ENCODE results near the gene ZNF311.
"Not testable (repeated sequence)": the region's sequence is repeated elsewhere in the genome, so short reads cannot be mapped to it uniquely, and the experiment has no call there.

ZNF311 gene

GRCh38 chr6:28982476-28983266 lies 22.4 kb downstream of the ZNF311 start:
- DNase-seq: peak; percentile 11

DNA sequence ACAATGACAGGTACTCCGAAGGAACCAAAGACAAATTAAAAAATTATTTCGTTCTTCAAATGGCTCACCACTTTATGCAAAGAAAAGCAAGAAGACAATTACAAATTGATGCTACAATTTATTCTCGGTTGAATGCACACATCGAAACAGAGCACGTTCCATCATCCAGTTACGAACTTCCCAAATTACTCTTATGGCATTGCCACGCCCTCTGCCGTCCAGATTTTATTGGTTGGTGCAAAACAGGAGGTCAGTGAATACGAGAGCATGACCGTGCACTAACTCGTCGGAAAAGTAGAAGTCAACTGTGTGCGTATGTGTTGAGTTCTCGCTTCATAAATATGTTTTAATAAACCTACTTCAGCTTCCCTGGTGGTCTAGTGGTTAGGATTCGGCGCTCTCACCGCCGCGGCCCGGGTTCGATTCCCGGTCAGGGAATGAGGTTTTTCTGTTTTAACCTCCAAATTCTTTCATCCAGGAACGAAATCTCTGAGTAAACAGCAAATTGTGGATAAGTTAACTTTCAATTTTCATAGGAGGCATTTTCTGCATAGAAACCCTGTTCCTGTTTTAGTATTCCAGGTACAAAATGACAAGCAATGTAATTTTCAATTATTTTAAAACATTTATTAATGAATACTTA lies 23.2 kb downstream of the ZNF311 start:
- peak; percentile 78 for DNase-seq

DNA sequence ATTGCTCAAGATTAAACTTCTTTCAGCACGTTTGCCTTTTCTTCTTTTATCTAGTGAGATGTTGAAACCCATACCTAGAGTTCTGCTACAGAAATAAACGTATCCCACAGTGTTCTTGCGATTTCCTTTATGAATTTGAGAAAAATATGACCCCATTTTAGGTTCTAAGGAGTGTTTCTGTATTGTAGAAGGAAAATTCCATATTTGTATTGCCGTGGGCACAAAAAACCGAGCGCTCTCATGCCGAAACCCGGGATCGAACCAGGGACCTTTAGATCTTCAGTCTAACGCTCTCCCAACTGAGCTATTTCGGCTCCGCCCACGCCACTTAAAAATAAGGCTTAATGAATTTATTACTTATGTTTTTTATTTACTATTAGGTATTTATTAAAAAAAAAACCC lies 23.7 kb downstream of the ZNF311 start:
- DNase-seq: peak; percentile 32

DNA sequence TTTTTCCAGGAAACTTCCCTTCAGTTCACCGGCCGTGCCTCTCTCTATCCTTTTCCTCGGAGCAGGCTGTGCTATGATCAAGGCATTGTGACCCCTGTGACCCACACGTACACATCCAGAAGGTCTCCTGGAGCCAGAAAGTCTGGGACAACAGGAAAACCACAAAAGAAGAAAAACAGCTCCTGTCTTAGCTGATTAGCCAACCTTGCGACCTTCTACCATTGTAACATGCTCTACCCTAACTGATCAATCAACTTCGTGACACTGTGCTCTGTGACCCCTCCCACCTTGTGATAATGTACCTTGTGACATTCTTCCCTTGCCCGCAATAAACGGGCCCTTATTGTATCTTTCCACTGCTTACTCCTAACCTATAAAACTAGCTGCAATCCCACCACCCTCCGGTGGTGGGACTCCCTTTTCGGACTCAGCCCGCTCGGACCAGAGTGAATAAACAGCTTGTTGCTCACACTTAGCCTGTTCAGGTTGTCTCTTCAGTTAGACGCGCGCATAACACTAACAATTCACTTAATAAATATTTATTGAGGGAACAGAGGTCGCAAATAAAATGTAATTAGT lies 24.2 kb downstream of the ZNF311 start:
- peak; percentile 46 for DNase-seq

DNA sequence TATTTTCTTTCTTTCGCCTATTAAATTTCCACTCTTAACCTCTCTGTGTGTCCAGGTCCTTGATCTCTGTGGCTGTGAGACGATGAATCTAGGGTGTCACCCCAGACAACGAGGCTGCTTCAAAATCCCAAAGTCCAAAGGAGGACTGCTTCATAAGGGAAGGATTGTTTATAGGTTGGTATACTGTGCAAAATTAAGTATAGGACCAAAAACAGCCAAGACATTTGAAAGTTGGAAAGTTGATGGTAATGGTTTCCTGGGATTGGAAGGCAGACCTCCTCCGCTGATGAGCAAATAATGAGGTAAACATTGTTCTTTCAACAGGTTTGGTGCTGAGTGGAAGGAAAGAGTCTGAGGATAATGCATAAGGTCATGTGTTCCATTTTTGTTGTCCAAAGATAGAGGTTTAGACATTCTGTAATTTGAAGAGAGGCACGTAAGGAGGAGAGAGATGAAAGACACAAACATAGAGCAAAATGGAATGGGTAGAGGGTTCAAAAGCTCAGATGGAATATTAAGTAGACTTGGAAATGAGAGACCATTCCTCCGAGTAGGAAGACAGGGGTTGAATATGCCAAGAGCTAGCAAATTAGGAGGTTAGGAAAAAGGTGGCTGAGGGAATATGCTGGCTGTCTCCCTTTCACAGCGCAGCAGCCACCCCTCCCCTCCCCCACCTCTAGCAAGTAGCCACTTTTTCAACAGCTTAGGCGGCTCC lies 24.8 kb downstream of the ZNF311 start:
- no peak for DNase-seq

DNA sequence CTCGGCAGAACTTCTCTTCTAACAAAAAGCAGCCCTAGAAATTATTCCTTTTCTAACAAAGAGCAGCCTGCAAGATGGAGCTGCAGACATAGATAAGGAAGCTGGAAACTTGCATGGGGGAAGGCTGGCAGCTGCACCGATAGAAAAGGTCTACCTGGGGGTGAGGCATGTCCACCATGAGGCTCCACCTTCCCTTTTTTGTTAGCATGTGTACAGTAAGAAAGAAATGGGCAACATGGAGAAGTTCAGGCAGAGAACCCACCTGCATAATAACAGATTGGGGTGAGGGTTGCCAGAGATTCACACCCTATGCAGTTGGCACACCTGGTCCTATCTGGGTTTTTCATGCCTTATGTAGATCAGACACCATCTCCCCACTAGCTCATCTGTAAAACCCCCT lies 25.4 kb downstream of the ZNF311 start:
- no peak for DNase-seq

- no peak for DNase-seq
These were observed 26.1 kb downstream of the ZNF311 start for GRCh38 chr6:28978959-28979561.

DNA sequence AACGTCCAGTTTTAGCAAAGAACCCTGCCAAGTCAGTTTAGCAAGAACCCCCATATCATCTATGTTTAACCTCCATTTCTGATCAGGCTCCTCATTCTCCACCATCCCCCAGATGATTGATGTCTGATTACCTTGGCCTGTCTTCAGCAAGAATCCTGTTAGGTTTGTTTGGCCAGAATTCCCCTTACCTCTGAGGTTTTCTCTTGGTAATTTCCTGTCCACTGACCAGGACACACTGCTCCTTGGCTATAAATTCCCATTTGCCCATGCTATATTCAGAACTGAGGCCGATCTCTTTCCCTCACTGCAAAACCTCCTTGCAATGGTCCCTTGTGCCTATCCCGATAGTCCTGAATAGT lies 27.0 kb downstream of the ZNF311 start:
- DNase-seq: no peak

DNA sequence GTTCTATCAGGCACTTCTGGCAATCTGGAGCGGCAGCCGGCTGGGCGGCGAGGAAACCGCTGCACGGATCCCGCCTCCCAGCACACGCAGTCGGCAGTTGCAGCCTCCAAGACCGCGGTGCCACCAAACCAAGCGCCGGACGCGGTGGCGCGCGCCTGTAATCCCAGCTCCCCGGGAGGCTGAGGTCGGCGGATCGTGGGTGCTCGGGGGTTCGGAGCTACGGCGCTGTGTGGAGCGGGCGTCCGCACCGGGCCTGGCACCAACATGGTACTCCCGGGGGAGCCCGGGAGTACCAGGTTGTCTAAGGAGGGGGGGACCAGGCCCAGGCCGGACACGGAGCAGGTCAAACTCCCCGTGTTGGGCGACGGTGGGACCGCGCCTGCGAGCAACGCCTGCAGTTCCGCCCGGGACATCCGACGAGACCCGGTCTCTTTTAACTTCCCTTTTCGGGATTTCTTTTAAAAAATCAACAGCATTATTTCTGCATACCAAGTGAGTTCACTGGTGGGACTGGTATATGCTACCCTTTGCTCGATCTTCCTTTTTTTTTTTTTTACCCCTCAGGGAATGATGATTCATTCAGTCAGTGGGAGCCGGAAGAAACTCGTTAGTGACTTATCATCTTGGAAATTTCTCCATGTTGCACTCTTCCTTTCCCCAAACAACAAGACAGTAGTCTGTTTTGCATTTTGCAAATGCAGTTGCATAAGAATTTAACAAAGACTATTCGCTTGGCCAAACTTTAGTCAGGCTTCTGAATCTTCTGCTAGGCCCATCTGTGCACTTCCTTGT lies 27.6 kb downstream of the ZNF311 start:
- DNase-seq: no peak

DNA sequence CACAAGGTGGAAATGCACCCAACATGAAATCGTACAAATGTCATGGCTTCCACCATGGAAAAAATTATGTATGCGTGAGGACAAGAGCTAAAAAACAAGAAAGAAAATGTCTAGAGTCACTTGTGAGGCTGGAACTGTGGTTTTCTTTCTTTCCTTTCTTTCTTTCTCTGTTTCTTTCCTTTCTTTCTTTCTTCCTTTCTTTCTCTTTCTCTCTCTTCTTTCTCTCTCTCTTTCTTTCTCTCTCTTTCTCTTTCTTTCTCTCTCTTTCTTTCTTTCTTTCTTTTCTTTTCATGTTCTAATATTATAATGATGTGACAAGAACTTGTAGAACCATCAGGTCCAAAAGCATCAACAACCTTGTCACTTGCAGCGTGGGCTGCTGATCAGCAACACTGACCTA lies 28.4 kb downstream of the ZNF311 start:
- no peak for DNase-seq

GRCh38 chr6:28974505-28974904 lies 30.6 kb downstream of the ZNF311 start:
- no peak for DNase-seq

GRCh38 chr6:28970056-28970455 lies 35.1 kb downstream of the ZNF311 start:
- DNase-seq: not testable (repeated sequence)

DNA sequence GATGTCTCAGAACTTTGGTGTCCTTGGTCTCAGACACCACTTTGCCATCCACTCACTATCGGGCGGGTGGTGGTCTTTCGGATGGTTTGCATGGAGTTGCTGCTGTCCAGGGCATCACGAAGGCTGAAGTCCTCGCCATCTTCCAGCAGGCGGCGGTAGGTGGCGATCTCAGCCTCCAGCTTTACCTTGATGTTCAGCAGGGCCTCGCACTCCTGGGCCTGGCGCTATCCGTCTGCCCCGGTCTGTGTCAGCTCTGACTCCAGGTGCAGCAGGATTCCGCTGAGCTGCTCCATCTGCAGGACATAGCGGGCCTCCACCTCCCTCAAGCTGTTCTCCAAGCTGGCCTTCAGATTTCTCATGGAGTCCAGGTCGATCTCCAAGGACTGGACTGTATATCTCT lies 36.0 kb downstream of the ZNF311 start:
- DNase-seq: no peak

- no peak for DNase-seq
These were observed 36.6 kb downstream of the ZNF311 start for GRCh38 chr6:28968476-28968875.

DNA sequence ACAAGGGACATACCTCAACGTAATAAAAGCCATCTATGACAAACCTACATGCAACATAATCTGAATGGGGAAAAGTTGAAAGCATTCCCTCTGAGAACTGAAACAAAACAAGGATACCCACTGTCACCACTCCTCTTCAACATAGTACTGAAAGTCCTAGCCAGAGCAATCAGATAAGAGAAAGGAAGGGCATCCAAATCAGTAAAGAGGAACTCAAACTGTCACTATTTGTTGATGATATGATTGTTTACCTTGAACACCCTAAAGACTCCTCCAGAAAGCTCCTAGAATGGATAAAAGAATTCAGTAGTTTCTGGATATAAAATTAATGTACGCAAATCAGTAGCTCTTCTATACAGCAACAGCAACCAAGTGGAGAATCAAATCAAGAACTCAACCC lies 39.4 kb downstream of the ZNF311 start:
- DNase-seq: no peak

DNA sequence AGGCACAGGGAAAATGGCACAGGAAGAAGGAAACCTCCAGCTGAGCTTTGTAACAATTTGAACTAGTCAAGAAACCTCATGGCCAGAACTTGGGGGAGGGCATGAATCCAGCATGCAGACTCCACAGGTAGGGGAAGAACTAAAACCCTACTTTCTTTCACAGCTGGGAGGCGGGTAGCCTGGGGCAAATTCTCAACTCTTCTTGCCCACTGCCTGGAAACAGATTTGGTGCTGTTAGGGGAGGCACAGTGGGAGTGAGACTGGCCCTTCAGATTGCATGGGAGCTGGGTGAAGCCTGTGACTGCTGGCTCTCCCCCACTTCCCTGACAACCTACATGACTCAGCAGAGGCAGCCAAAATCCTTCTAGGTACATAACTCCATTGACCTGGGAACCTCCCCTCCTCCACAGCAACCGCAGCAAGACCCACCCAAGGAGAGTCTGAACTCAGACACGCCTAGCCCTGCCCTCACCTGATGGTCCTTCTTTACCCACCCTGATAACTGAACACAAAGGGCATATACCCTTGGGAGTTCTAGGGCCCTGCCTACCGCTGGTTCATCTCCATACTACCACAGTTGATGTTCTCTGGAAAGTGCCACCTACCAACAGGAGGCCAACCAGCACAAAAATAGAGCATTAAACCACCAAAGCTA lies 44.1 kb downstream of the ZNF311 start:
- DNase-seq: no peak

GRCh38 chr6:28958561-28959243 lies 46.4 kb downstream of the ZNF311 start:
- DNase-seq: not testable (repeated sequence)

DNA sequence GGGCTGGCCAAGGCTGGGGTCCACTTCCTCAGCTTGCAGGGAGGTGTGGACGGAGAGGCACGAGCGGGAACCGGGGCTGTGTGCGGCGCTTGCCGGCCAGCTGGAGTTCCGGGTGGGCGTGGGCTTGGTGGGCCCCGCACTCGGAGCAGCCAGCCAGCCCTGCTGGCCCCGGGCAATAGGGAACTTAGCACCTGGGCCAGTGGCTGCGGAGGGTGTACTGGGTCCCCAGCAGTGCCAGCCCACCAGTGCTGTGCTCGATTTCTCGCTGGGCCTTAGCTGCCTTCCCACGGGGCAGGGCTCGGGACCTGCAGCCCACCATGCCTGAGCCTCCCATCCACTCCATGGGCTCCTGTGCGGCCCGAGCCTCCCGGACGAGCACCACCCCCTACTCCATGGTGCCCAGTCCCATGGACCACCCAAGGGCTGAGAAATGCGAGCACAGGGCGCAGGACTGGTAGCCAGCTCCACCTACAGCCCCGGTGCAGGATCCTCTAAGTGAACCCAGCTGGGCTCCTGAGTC lies 47.3 kb downstream of the ZNF311 start:
- not testable (repeated sequence) for DNase-seq

DNA sequence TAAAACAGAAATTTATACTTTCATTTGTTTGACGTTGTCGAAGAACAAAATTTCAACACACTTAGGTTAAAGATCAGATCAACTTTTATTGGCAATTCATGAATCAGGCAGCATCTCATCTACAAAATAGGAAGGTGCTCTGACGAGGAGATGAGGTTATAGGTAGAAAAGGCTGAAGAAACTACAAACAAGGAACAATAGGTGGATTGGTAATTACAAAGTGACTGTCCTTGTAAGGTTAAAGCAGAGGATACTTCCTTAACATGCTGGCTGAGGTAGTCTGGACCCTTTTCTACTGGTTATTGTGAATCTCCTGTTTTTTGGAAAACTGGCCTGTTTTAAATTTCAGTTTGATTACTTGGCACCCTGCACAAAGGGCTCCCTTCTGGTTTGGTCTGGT lies 48.8 kb downstream of the ZNF311 start:
- DNase-seq: no peak

- no peak for DNase-seq
These were observed 51.4 kb downstream of the ZNF311 start for GRCh38 chr6:28953585-28954258.
